LHCN-M2 (cell line): ENCODE data around the gene ZNF497. TPM values are rescaled to one million over a fixed set of nuclear protein-coding genes. Genes with fewer than 3 reads are reported as not detected.

Experiments used
- DNase-seq: peaks from one replicate; pipeline ENCODE4 v3.0.0-alpha.2; 2012; ENCODE audit warnings: low read depth
- total RNA-seq: library from RNA; depleted of rRNA; stranded (reverse); fragments of >200 nt; gene quantifications from 2 replicates; pipeline ENCODE4 v1.2.3, GENCODE V29; 2014

Gene ZNF497
- total RNA-seq, 1 experiment from 2014 or later: 1.1 TPM

GRCh38 chr19:58367698-58368454, 5.3 kb upstream of the ZNF497 start:
- DNase-seq: no peak

- no peak for DNase-seq
Measured at GRCh38 chr19:58366585-58367430, 4.3 kb upstream of the ZNF497 start.

- no peak for DNase-seq
Measured at GRCh38 chr19:58364146-58364545, 1.6 kb upstream of the ZNF497 start.

- DNase-seq: peak; percentile 54
Measured at GRCh38 chr19:58361900-58362271, 665 bp downstream of the ZNF497 start.

- no peak for DNase-seq
Measured at GRCh38 chr19:58357481-58358145, 4.9 kb downstream of the ZNF497 start.

GRCh38 chr19:58356766-58357480, 5.6 kb downstream of the ZNF497 start:
- no peak for DNase-seq

- peak; percentile 29 for DNase-seq
Measured at GRCh38 chr19:58355908-58356765, 6.4 kb downstream of the ZNF497 start.

- DNase-seq: no peak
Measured at GRCh38 chr19:58355215-58355796, 7.2 kb downstream of the ZNF497 start.

- no peak for DNase-seq
Measured at GRCh38 chr19:58354478-58355030, 8.0 kb downstream of the ZNF497 start.

- no peak for DNase-seq
Measured at GRCh38 chr19:58353717-58354477, 8.7 kb downstream of the ZNF497 start.

- no peak for DNase-seq
Measured at GRCh38 chr19:58352760-58353671, 9.5 kb downstream of the ZNF497 start, which contains the start of gene A1BG. A1BG (minus strand) TSS chr19:58353492; CDS start chr19:58353437, 55 bp downstream.

- DNase-seq: no peak
Measured at GRCh38 chr19:58351990-58352755, 10.4 kb downstream of the ZNF497 start.

- DNase-seq: no peak
Measured at GRCh38 chr19:58351558-58351878, 11.0 kb downstream of the ZNF497 start.

GRCh38 chr19:58350871-58351557, 11.5 kb downstream of the ZNF497 start:
- DNase-seq: no peak

- no peak for DNase-seq
Measured at GRCh38 chr19:58350001-58350861, 12.3 kb downstream of the ZNF497 start.

GRCh38 chr19:58349590-58349989, 13.0 kb downstream of the ZNF497 start:
- DNase-seq: no peak
